ENCODE measurements around the gene TRAIP.

TRAIP gene

DNA sequence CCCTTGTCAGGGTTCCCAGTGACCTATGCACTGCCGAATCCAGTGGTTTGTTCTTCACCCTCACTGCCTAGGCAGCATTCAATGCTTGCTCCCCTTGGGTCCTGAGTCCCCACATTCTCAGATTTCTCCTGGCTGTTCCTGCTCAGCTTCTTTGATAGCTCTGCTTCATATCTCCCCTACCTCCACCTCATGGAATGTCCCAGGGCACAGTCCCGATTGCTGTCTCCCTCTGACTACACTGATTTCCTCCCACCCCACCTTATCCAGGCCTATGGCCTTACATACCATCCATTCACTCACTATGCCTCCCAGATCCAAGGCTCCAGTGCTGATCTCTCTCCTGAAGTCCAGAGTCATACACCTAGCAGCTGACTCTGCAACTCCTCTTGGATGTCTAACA is 55.2 kb downstream of the TRAIP start:
- H3K36me3 ChIP-seq (ENCODE audit: control insufficient read depth, insufficient read depth, low read length): no peaks in the 10 kb centered on the region
- H3K4me2 ChIP-seq (ENCODE audit: low read length): no peak overlapping the region
- no peak overlapping the region for H3K27ac ChIP-seq
- H3K9me3 ChIP-seq (ENCODE audit: control insufficient read depth, low read length): no peaks in the 10 kb centered on the region
- no peaks in the 10 kb centered on the region for H3K27me3 ChIP-seq (ENCODE audit: control insufficient read depth, insufficient read depth, low read length)
- H3K4me3 ChIP-seq (ENCODE audit: low read depth, low read length): no peak overlapping the region
- H3K9ac ChIP-seq: no peak overlapping the region
- no peak overlapping the region for H2AFZ ChIP-seq
- H3K79me2 ChIP-seq: no peaks in the 10 kb centered on the region
- TF ChIP-seq, protein P1, sequence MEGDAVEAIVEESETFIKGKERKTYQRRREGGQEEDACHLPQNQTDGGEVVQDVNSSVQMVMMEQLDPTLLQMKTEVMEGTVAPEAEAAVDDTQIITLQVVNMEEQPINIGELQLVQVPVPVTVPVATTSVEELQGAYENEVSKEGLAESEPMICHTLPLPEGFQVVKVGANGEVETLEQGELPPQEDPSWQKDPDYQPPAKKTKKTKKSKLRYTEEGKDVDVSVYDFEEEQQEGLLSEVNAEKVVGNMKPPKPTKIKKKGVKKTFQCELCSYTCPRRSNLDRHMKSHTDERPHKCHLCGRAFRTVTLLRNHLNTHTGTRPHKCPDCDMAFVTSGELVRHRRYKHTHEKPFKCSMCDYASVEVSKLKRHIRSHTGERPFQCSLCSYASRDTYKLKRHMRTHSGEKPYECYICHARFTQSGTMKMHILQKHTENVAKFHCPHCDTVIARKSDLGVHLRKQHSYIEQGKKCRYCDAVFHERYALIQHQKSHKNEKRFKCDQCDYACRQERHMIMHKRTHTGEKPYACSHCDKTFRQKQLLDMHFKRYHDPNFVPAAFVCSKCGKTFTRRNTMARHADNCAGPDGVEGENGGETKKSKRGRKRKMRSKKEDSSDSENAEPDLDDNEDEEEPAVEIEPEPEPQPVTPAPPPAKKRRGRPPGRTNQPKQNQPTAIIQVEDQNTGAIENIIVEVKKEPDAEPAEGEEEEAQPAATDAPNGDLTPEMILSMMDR (IDR thresholded peaks at IDR 0.05): no peak
- peaks cover 2% of the 10 kb centered on the region for H3K4me1 ChIP-seq

DNA sequence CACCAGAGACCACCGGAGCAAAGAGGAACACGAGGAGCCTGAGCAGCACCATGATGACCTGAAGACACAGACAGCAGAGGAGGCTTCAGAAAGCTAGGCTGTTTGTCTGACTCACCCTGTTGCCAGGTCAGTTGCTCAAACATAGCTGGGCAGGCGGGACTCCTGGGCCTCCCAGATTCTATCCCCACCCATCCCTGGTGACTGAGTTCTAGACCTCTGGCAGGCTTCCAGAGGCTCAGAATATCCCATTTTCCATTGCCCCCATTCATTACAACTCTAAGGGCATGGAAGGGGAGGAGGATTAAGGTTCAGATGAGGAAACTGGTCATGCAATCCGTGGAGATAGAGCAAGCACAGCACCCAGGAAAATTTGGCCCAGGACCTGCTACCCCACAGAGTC is 56.6 kb downstream of the TRAIP start, which contains the start of gene CDHR4:
Gene CDHR4 (minus strand): TSS at position 113 of the 400 bp plus-strand sequence. CDS start 61 bp downstream, at position 52.
- Histone ChIP-seq H3K9me3 (ENCODE audit: control insufficient read depth, low read length) (no peaks in the 10 kb centered on the region), H2AFZ (no peak within 1 kb of the TSS), H3K27ac (no peak within 1 kb of the TSS), H3K4me1 (peaks cover 2% of the 10 kb centered on the region), H3K27me3 (ENCODE audit: control insufficient read depth, insufficient read depth, low read length) (no peaks in the 10 kb centered on the region), H3K36me3 (ENCODE audit: control insufficient read depth, insufficient read depth, low read length) (no peaks in the 10 kb centered on the region), H3K4me2 (ENCODE audit: low read length) (no peak within 1 kb of the TSS), H3K79me2 (no peaks in the 10 kb centered on the region), H3K9ac (no peak within 1 kb of the TSS), H3K4me3 (ENCODE audit: low read depth, low read length) (no peak within 1 kb of the TSS)
- TF ChIP-seq, protein P1 (IDR thresholded peaks at IDR 0.05): no peak

DNA sequence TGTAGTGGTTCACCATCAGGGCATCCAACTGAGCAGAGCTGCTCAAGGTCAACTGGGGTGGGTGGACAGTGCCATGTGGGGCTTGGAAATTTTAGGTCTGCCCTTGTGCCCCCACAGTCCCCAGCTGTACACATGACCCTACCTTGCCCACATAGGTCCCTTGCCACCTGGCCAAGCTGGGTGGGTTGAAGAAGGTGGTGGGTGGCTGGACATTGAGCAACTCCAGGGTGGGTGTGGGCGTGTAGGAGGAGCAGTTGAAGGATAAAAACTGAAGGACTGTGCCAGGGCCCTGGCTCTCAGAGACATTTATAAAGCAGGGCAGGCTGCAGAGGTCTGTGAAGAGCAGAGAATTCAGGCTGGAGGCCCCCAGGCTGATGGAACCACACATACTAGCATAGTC is 57.3 kb downstream of the TRAIP start:
- no peak overlapping the region for H3K27ac ChIP-seq

DNA sequence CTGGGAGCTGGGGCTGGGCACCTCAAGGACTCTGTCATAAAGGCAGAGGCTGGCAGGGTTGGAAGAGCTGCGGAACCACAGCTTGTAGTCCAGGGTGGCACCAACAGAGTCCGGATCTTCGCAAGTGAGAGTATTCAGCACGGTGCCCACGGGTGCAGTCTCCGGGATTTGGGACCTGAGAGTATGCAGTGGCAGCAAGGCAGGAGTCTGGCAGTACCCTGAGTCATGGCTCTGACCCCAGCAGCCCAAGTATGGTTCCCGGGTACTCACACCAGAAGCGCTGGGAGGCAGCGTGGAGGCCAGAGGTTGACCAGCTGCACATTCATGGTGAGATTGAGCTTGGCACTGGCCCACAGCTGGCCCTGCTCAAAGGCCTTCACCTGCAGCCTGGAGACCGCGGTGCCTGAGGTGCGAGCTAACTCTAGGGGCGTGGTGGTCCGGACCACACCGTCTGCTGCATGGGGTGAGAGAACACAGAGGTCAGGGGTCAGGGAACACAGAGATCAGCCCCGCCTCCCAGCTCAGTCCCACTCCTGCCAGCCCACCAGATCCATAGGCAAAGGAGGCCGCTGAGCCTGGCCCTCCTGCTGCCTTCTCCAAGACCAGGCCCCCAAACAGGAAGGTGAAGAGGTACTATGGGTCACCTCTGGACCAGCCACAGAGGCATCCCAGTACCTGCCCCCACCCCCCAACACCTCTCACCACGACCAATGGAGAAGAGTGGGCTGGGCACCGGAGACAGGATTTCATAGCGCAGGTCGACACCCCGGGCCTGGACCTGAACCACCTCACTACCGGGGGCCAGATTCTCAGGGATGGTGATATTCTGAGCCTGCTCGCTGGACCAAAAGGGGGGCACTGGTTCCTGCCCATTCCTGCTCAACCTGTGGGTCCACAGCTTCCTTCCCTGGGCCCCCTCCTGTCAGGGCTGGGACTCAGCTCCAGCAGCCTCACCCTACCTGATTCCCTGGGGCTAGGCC is 61.1 kb downstream of the TRAIP start:
- Histone ChIP-seq H3K4me3 (ENCODE audit: low read depth, low read length) (no peak overlapping the region), H3K4me2 (ENCODE audit: low read length) (no peak overlapping the region), H3K9me3 (ENCODE audit: control insufficient read depth, low read length) (no peaks in the 10 kb centered on the region), H3K9ac (no peak overlapping the region), H3K79me2 (no peaks in the 10 kb centered on the region), H3K4me1 (no peaks in the 10 kb centered on the region), H3K36me3 (ENCODE audit: control insufficient read depth, insufficient read depth, low read length) (no peaks in the 10 kb centered on the region), H2AFZ (no peak overlapping the region), H3K27me3 (ENCODE audit: control insufficient read depth, insufficient read depth, low read length) (no peaks in the 10 kb centered on the region), H3K27ac (no peak overlapping the region)
- TF ChIP-seq, protein P1 (IDR thresholded peaks at IDR 0.05): no peak

More for the DNA sequence above, 57.3 kb downstream of the TRAIP start:
- Histone ChIP-seq H3K4me3 (ENCODE audit: low read depth, low read length) (no peak overlapping the region), H3K9me3 (ENCODE audit: control insufficient read depth, low read length) (no peaks in the 10 kb centered on the region), H3K4me2 (ENCODE audit: low read length) (no peak overlapping the region), H3K9ac (no peak overlapping the region), H3K4me1 (peaks cover 2% of the 10 kb centered on the region), H3K36me3 (ENCODE audit: control insufficient read depth, insufficient read depth, low read length) (no peaks in the 10 kb centered on the region), H2AFZ (no peak overlapping the region), H3K27me3 (ENCODE audit: control insufficient read depth, insufficient read depth, low read length) (no peaks in the 10 kb centered on the region), H3K79me2 (no peaks in the 10 kb centered on the region)
- TF ChIP-seq, protein P1 (IDR thresholded peaks at IDR 0.05): no peak

All from parathyroid adenoma (tissue), 2 donors.